GM12878 (cell line): Measurements from ENCODE around the gene CCDC201. TPM values are rescaled to one million over a fixed set of nuclear protein-coding genes. Genes with fewer than 3 reads are reported as not detected.

Source experiments
- ATAC-seq: fragments of 200-7000 bp; cut with Tn5 transposase; 3 replicates; pipeline ENCODE4 v1.9.1; 2020; ENCODE audit warnings: mild to moderate bottlenecking, moderate library complexity
- BruUV-seq: library from RNA; stranded (reverse); fragments of 400-500 nt; replicated peaks from 2 replicates; lab custom pipeline; 2021; lab: Mats Ljungman, UMichigan
- CTCF ChIA-PET: fragments of 300-600 bp; sonication (Branson Sonifier 250); formaldehyde crosslinking; extraction: SDS; loops from one replicate; lab custom pipeline; 2021; ENCODE audit warnings: inconsistent platforms; lab: Yijun Ruan, JAX
- POLR2A ChIA-PET: fragments of 350-600 bp; formaldehyde crosslinking; extraction: SDS; loops from one replicate; lab custom pipeline; 2021; ENCODE audit warnings: inconsistent platforms; lab: Charles Lee
- RAD21 ChIA-PET: fragments of 300-600 bp; sonication (Branson Sonifier 250); formaldehyde crosslinking; loops from one replicate; lab custom pipeline; 2023; ENCODE audit warnings: antibody characterized with exemption; ENCODE audit not compliant: unreplicated experiment; lab: Charles Lee
- SMC1A ChIA-PET: fragments of 300-600 bp; sonication (Branson Sonifier 250); formaldehyde crosslinking; loops from one replicate; lab custom pipeline; 2023; ENCODE audit not compliant: unreplicated experiment, uncharacterized antibody; lab: Charles Lee
- DNase-seq: peaks from one replicate; pipeline ENCODE4 v3.0.0-alpha.2; 2011; ENCODE audit warnings: low read depth, low spot score
- FAIRE-seq: peaks from 3 replicates; lab custom pipeline; 2011; peaks lifted over from hg19 to GRCh38; lab: Jason Lieb, UNC
- H2AFZ ChIP-seq: 2 replicates; pipeline ENCODE4 v1.6.0; 2011; ENCODE audit warnings: low read depth, low read length, control low read depth; ENCODE audit not compliant: control insufficient read depth
- H3K27ac ChIP-seq: 2 replicates; pipeline ENCODE4 v1.5.1; 2011; ENCODE audit warnings: control low read depth; ENCODE audit not compliant: control insufficient read depth, insufficient read depth
- H3K27me3 ChIP-seq, 2 experiments: replicated peaks in 1 of 2; 2 replicates each; pipeline versions ENCODE4 v1.6.0 to v1.6.1; 2011; ENCODE audit warnings: low read length in 1 of 2; ENCODE audit not compliant: control insufficient read depth in 2 of 2, insufficient read depth in 2 of 2
- H3K36me3 ChIP-seq, 2 experiments: 2 replicates each; pipeline ENCODE4 v1.5.1; 2011; ENCODE audit warnings: low read length in 1 of 2; ENCODE audit not compliant: control insufficient read depth in 2 of 2, insufficient read depth in 2 of 2
- H3K4me1 ChIP-seq: 2 replicates; pipeline ENCODE4 v1.6.1; 2011; ENCODE audit warnings: mild to moderate bottlenecking, low read length, moderate library complexity, mixed read lengths; ENCODE audit not compliant: control insufficient read depth, insufficient read depth
- H3K4me2 ChIP-seq: 2 replicates; pipeline ENCODE4 v1.6.0; 2011; ENCODE audit warnings: control low read depth; ENCODE audit not compliant: control insufficient read depth, insufficient read depth
- H3K4me3 ChIP-seq: fragments of 200-600 bp; sonication (generic); 2 replicates; pipeline ENCODE4 v1.5.1; 2016
- H3K79me2 ChIP-seq: 2 replicates; pipeline ENCODE4 v1.6.0; 2011; ENCODE audit warnings: low read length; ENCODE audit not compliant: control insufficient read depth, insufficient read depth
- H3K9ac ChIP-seq: 2 replicates; pipeline ENCODE4 v1.8.0; 2011; ENCODE audit warnings: low read length, control low read depth, mixed read lengths; ENCODE audit not compliant: control insufficient read depth, insufficient read depth
- H3K9me3 ChIP-seq: replicated peaks from 3 replicates; pipeline ENCODE4 v1.5.1; 2011; ENCODE audit warnings: mild to moderate bottlenecking, low read length; ENCODE audit not compliant: control insufficient read depth, insufficient read depth
- H4K20me1 ChIP-seq: 2 replicates; pipeline ENCODE4 v1.6.0; 2011; ENCODE audit not compliant: control insufficient read depth, insufficient read depth
- CBX5 ChIP-seq: sonication (generic); IDR thresholded peaks from 2 replicates; pipeline ENCODE4 v1.6.1; 2016; ENCODE audit warnings: low read depth, moderate library complexity, mild to moderate bottlenecking, inconsistent platforms
- HDAC2 ChIP-seq: fragments of 200-600 bp; sonication (generic); IDR thresholded peaks from 2 replicates; pipeline ENCODE4 v1.6.1; 2017
- MYC ChIP-seq: IDR thresholded peaks from 2 replicates; pipeline ENCODE4 v1.6.1; 2011; ENCODE audit warnings: mild to moderate bottlenecking, low read length, moderate library complexity, inconsistent platforms; ENCODE audit not compliant: insufficient read depth, insufficient replicate concordance, insufficient read length, severe bottlenecking
- NRF1 ChIP-seq: conservative IDR thresholded peaks from 2 replicates; pipeline ENCODE4 v1.6.1; 2011; ENCODE audit warnings: mild to moderate bottlenecking, low read depth, low read length, improper control_type of control experiment
- PBX3 ChIP-seq: IDR thresholded peaks from 2 replicates; pipeline ENCODE4 v1.6.1; 2011; ENCODE audit warnings: mild to moderate bottlenecking, low read depth, low read length, moderate library complexity; ENCODE audit not compliant: insufficient replicate concordance
- SMAD1 ChIP-seq: fragments of 450-650 bp; IDR thresholded peaks from 2 replicates; pipeline ENCODE4 v1.6.1; 2018; ENCODE audit warnings: mild to moderate bottlenecking, low read depth; ENCODE audit not compliant: partially characterized antibody
- WRNIP1 ChIP-seq: IDR thresholded peaks from 2 replicates; pipeline ENCODE4 v1.6.1; 2011; ENCODE audit warnings: low read depth, low read length, improper control_type of control experiment, borderline replicate concordance
- WGBS: methylation state at CpG from one replicate; pipeline ENCODE4 v1.1.6; 2016; ENCODE audit warnings: low lambda C conversion rate; ENCODE audit not compliant: insufficient replicate concordance, insufficient coverage; ENCODE audit errors: missing lambda C conversion rate; 5-methylcytosine and 5-hydroxymethylcytosine counted together
- in situ Hi-C: fragments of 300-500 bp; cut with MboI; formaldehyde crosslinking; loops from 9 replicates; pipeline ENCODE4 v1.14.3; 2018; ENCODE audit warnings: mixed read lengths
- intact Hi-C: fragments of 100-400 bp; cut with micrococcal nuclease; formaldehyde crosslinking; loops from one replicate; pipeline ENCODE4 v1.14.2; 2022; ENCODE audit not compliant: unreplicated experiment
- polyA plus RNA-seq, 11 experiments: library from polyadenylated mRNA; depleted of rRNA in 4 of 11; unstranded in 6 of 11; stranded (reverse) in 5 of 11; fragments of >200 nt; fragmentation: Nextera tagmentation in 4 of 11; fragmentation: Illumina TruSeq in 1 of 11; extraction: Ambion mirVana in 4 of 11; extraction: Trizol in 1 of 11; gene quantifications; 1 replicate in 1 of 11; 2 replicates in 10 of 11; pipeline versions ENCODE4 v1.2.1 to v1.2.3, GENCODE V29; 2011 to 2016; ENCODE audit warnings: inconsistent platforms in 2 of 11, missing spikeins in 2 of 11, low read depth in 1 of 11
- total RNA-seq, 4 experiments: library from RNA; depleted of rRNA in 3 of 4; stranded (reverse); fragments of >200 nt in 3 of 4; fragmentation: Illumina TruSeq in 1 of 4; extraction: Trizol in 1 of 4; gene quantifications; 2 replicates each; pipeline versions ENCODE4 v1.2.1 to v1.2.3, GENCODE V29; 2013 to 2021
- TF ChIP-seq, protein P1 (sequence below): fragments of 450-650 bp; formaldehyde crosslinking; IDR thresholded peaks from 2 replicates; pipeline ENCODE4 v1.4.0; 2022; ENCODE audit warnings: mild to moderate bottlenecking, moderate library complexity
- TF ChIP-seq, protein P2 (sequence below): IDR thresholded peaks from 2 replicates; pipeline ENCODE4 v1.6.1; 2012; ENCODE audit warnings: improper control_type of control experiment, low read depth, low read length; ENCODE audit not compliant: insufficient replicate concordance

Gene CCDC201
- total and polyA plus RNA-seq, 10 of the 15 experiments (the other 5 are each of a cell fraction or from before 2014, with no cell fraction given) = 0.10 TPM; not detected in 9

DNA sequence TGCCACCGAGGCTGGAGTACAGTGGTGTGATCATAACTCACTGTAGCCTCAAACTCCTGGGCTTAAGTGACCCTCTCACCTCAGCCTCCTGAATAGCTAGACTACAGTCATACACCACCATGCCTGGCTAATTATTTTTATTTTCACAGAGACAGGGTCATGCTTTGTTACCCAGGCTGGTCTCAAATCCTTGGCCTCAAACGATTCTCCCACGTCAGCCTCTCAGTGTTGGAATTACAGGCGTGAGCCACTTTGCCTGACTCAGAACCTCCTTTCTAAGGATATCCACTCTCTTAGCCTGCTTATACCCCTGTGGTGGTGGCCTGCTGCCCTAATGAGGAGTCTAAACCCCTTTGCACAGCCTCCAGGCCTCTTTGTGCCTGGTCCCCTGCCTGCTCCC lies 11.3 kb upstream of the CCDC201 start:
- H2AFZ ChIP-seq = no peak overlapping the region
- no peak overlapping the region for H3K4me3 ChIP-seq
- no peak for ATAC-seq
- in situ Hi-C loops = no loop called here
- TF ChIP-seq NRF1 = no peak
- TF ChIP-seq HDAC2 = no peak
- no peak for TF ChIP-seq SMAD1
- no peak for TF ChIP-seq CBX5
- TF ChIP-seq PBX3 = no peak
- TF ChIP-seq MYC = no peak
- TF ChIP-seq, protein P1, sequence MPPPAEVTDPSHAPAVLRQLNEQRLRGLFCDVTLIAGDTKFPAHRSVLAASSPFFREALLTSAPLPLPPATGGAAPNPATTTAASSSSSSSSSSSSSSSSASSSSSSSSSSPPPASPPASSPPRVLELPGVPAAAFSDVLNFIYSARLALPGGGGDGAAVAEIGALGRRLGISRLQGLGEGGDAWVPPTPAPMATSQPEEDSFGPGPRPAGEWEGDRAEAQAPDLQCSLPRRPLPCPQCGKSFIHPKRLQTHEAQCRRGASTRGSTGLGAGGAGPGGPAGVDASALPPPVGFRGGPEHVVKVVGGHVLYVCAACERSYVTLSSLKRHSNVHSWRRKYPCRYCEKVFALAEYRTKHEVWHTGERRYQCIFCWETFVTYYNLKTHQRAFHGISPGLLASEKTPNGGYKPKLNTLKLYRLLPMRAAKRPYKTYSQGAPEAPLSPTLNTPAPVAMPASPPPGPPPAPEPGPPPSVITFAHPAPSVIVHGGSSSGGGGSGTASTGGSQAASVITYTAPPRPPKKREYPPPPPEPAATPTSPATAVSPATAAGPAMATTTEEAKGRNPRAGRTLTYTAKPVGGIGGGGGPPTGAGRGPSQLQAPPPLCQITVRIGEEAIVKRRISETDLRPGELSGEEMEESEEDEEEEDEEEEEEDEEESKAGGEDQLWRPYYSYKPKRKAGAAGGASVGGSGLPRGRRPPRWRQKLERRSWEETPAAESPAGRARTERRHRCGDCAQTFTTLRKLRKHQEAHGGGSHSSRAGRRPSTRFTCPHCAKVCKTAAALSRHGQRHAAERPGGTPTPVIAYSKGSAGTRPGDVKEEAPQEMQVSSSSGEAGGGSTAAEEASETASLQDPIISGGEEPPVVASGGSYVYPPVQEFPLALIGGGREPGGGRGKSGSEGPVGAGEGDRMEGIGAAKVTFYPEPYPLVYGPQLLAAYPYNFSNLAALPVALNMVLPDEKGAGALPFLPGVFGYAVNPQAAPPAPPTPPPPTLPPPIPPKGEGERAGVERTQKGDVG (CRISPR knock-in tag) = no peak
- TF ChIP-seq, protein P2, sequence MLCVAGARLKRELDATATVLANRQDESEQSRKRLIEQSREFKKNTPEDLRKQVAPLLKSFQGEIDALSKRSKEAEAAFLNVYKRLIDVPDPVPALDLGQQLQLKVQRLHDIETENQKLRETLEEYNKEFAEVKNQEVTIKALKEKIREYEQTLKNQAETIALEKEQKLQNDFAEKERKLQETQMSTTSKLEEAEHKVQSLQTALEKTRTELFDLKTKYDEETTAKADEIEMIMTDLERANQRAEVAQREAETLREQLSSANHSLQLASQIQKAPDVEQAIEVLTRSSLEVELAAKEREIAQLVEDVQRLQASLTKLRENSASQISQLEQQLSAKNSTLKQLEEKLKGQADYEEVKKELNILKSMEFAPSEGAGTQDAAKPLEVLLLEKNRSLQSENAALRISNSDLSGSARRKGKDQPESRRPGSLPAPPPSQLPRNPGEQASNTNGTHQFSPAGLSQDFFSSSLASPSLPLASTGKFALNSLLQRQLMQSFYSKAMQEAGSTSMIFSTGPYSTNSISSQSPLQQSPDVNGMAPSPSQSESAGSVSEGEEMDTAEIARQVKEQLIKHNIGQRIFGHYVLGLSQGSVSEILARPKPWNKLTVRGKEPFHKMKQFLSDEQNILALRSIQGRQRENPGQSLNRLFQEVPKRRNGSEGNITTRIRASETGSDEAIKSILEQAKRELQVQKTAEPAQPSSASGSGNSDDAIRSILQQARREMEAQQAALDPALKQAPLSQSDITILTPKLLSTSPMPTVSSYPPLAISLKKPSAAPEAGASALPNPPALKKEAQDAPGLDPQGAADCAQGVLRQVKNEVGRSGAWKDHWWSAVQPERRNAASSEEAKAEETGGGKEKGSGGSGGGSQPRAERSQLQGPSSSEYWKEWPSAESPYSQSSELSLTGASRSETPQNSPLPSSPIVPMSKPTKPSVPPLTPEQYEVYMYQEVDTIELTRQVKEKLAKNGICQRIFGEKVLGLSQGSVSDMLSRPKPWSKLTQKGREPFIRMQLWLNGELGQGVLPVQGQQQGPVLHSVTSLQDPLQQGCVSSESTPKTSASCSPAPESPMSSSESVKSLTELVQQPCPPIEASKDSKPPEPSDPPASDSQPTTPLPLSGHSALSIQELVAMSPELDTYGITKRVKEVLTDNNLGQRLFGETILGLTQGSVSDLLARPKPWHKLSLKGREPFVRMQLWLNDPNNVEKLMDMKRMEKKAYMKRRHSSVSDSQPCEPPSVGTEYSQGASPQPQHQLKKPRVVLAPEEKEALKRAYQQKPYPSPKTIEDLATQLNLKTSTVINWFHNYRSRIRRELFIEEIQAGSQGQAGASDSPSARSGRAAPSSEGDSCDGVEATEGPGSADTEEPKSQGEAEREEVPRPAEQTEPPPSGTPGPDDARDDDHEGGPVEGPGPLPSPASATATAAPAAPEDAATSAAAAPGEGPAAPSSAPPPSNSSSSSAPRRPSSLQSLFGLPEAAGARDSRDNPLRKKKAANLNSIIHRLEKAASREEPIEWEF = no peak
- TF ChIP-seq WRNIP1 = no peak
- TF ChIP-seq, all 136 proteins: peak for 0
- ChIA-PET SMC1A (no interaction called here), RAD21 (no interaction called here), CTCF (no interaction called here), POLR2A (no interaction called here)
- no peak for DNase-seq
- FAIRE-seq = no peak
- no peak overlapping the region for H3K9ac ChIP-seq
- peaks cover 0 to 6% of the 10 kb centered on the region in 2 experiments for H3K27me3 ChIP-seq
- H3K36me3 ChIP-seq = no peaks in the 10 kb centered on the region
- intact Hi-C loops = no loop called here
- H3K4me1 ChIP-seq = no peaks in the 10 kb centered on the region
- H3K79me2 ChIP-seq = no peaks in the 10 kb centered on the region
- no peak overlapping the region for H3K27ac ChIP-seq
- no peaks in the 10 kb centered on the region for H3K9me3 ChIP-seq
- no peaks in the 10 kb centered on the region for H4K20me1 ChIP-seq
- no peak overlapping the region for H3K4me2 ChIP-seq
- BruUV-seq = no TSS peak
- 10% methylated on average over 4 of the region's 4 CpGs for WGBS
